NCI-H1930 (cell line): Measurements from ENCODE around the gene ADD3.
"Not testable (repeated sequence)": the region's sequence is repeated elsewhere in the genome, so short reads cannot be mapped to it uniquely, and the experiment has no call there.

Experiments used
- DNase-seq, 2 experiments: peaks; one replicate each; lab custom pipeline; 2025; lab: John Stamatoyannopoulos, UW

ADD3 gene

DNA sequence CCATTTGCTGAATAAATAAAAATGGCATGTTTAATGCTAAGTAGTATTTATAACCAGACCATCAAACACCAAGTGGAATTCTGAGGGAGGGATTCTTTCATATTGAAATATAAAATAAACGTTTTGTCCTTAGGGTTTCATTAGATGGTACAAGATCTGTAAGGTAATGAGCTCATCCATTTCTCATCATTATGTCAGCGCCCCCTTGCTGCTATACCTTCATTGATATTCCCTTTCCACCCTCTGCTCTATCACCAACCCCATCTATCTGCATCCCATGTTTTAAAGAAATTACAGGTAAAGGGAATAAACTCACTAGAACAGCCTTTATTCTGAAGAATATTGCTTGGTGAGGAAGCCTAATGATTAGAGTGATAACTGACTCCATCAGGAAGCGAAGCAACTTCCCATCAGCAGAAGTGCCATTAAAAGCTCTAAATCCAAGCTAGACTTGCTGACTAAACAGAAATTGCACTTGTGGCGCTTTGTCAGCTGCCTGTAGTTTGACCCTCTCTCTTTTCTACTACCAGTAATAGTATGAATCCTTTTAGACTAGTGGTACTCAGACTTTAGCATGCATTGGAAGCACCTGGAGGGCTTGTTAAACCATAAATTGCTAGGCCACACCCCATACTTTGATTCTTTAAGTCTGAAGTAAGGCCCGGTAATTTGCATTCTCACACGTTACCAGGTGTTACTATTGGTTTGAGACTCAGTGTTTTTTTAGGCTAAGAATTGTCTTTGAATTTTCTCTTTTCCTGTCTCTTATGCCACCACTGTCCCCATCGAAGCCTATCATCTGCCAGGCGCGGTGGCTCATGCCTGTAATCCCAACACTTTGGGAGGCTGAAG, 27.5 kb downstream of the ADD3 start:
- DNase-seq: no peak

- DNase-seq: no peak
These were observed 28.9 kb downstream of the ADD3 start for GRCh38 chr10:110036640-110037039.

DNA sequence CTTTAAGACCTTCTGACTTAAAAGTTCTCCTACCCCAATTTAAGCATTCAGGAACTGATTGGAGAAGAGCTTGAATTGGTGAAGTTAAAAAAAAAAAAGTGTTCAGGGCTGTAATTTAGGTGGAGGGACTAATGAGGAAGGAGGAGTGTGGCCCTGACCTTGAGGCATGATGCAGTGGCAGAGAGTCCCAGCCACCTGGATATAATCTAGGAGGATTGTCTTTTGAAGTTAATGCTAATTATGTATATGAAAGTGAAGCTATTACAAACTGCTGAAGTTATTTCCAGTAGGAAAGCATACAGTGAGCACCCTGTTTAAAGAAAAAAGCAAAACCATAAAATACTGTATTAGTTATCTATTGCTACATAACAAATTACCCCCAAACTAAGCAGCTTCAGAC, 31.5 kb downstream of the ADD3 start:
- no peak for DNase-seq

DNA sequence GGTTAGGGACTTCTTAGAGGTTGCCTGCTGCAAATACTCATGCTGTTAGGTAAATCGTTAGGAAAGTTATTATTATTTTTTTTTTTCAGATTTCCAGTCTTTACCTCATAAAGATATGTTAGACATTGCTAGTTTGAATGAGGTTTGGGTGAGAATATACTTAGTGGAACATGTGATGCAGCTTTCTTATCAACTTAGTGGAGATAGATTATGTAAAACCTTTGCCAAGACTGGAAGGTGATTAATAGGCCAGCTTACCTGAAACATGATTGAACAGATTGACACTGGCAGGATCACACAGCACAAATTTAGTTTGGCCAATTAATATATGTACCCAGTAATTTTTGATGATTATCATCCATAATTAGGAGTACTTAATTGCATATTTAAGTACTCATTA, 32.3 kb downstream of the ADD3 start:
- DNase-seq: no peak

- DNase-seq: no peak
These were observed 33.1 kb downstream of the ADD3 start for GRCh38 chr10:110040767-110041478.

- DNase-seq: no peak
These were observed 33.7 kb downstream of the ADD3 start for GRCh38 chr10:110041479-110041829.

DNA sequence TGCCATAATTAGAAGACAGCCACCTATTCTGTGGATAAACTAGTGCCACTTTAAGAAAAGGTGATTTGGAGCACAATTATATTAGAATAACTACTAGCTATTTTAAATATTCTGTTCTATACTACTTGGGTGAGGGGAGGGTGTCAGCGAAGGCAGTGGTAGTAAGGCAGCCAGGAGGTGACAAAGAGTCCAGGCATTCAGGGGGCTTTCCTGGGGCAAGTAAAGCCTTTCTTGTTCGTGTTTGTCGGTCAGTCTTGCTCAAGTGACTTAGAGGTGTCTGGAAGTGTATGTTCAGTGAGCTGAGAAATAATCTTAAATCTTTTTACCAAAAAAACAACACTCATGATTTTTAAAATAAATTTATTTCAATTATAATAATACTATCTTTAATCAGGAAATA, 34.4 kb downstream of the ADD3 start:
- no peak for DNase-seq

GRCh38 chr10:110042891-110043290, 35.1 kb downstream of the ADD3 start:
- DNase-seq: no peak

GRCh38 chr10:110044681-110045080, 36.9 kb downstream of the ADD3 start:
- DNase-seq: no peak

GRCh38 chr10:110045772-110046171, 38.0 kb downstream of the ADD3 start:
- DNase-seq: no peak

DNA sequence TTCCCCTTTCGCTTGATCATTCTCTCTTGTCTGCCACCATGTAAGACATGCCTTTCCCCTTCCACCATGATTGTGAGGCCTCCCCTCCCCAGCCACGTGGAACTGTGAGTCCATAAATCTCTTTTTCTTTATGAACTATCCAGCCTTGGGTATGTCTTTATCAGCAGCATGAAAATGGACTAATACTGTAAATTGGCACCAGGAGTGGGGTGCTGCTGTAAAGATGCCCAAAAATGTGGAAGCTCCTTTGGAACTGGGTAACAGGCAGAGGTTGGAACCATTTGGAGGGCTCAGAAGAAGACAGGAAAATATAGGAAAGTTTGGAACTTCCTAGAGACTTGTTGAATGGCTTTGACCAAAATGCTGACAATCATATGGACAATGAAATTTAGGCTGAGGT, 40.4 kb downstream of the ADD3 start:
- DNase-seq: not testable (repeated sequence)

DNA sequence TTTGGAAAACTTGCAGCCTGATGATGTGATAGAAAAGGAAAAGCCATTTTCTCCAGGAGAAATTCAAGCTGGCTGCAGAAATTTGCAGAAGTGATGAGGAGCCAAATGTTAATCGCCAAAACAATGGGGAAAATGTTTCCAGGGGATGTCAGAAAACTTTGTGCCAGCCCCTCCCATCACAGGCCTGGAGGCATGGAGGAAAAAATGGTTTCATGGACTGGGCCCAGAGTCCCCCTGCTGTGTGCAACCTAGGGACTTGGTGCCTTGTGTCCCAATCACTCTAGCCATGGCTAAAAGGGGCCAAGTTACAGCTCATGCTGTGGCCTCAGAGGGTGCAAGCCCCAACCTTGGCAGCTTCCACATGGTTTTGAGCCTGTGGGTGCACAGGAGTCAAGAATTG, 41.0 kb downstream of the ADD3 start:
- DNase-seq: no peak

DNA sequence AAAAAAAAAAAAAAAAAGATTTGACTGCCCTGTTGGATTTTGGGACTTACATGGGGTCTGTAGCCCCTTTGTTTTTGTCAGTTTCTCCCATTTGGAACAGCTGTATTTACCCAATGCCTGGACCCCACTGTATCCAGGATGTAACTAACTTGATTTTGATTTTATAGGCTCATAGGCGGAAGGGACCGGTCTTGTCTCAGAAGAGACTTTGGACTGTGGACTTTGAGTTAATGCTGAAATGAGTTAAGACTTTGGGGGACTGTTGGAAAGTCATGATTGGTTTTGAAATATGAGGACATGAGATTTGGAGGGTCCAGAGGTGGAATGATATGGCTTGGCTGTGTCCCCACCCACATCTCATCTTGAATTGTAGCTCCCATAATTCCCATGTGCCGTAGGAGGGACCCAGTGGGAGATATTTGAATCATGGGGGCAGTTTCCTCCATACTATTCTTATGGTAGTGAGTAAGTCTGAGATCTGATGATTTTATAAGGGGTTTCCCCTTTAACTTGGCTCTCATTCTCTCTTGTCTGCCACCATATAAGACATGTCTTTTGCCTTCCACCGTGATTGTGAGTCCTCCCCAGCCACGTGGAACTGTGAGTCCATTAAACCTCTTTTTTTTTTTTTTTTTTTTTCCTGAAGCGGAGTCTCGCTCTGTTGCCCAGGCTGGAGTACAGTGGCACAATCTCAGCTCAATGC, 42.3 kb downstream of the ADD3 start:
- DNase-seq: not testable (repeated sequence)

GRCh38 chr10:110051487-110051886, 43.7 kb downstream of the ADD3 start:
- DNase-seq: no peak

DNA sequence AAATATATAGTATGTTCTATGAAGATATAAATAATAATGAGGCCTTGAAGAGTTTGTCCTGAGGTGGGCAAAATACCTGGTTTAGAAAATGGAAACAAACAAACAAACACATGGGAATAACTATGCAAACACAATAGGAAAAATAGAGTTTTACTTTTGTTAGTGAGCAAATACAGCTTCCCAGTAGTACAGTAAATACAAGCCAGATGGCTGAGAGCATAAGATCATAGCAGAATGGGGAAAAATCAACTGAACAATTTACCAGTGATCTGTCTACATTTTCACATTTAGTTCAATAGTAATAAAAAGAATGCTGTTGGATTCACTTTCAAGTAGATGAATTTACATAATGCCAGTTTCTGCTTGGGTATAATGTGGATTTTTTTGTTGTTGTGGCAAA, 45.1 kb downstream of the ADD3 start:
- DNase-seq: peak in 1 of 2 experiments; percentile 3

DNA sequence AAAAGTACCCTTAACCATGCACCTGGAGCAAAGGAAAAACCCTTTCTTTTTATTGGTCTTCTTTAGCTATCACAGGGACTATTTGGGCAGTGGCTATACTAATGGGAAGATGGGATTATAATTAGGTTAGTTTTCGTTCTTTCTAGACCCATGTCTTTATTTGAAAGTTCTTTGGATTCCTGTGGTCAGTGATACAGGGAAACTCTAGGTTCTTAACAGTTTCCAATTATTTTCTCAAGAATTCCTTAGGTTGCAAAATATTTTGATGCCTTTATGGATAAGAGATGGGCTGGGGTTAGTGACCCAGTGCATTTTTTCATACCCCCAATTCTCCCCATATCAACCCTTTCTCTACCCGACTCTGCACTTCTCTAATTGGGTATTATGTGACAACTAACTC, 49.0 kb downstream of the ADD3 start:
- no peak for DNase-seq

GRCh38 chr10:110057456-110057855, 49.7 kb downstream of the ADD3 start:
- no peak for DNase-seq

GRCh38 chr10:110058212-110058611, 50.4 kb downstream of the ADD3 start:
- no peak for DNase-seq

- no peak for DNase-seq
These were observed 52.1 kb downstream of the ADD3 start for GRCh38 chr10:110059925-110060324.

DNA sequence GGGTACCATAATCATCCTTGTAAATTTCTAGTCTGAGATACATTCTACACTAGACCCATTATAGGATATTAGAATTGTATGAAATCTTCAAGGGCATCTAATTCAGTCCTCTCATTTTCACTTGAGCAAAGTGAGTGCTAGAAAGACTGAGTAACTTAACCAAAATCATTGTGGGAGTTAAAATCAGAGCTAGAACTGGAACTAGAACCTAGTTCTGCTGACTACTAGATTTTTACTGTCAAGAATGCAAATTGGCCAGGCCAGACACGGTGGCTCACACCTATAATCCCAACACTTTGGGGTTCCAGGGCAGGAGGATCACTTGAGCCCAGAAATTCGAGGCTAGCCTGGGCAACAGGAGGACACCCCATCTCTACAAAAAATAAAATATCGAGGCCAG, 53.9 kb downstream of the ADD3 start:
- no peak for DNase-seq

DNA sequence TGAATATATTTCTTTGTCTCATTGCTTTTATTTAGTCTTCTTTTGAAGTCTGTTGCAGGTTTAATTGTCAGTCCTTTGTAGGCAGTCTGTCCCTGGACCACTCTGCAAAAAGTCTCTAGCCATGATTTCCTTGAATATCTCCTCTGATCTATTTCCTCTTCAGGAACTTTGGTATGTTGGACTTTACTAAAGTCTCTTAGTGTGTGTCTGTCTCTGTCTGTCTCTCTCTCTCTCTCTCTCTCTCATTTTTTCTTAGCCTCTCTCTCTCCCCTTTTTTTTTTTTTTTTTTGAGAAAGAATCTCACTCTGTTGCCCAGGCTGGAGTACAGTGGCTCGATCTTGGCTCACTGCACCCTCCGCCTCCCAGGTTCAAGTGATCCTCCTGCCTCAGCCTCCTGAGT, 57.5 kb downstream of the ADD3 start:
- DNase-seq: no peak

DNA sequence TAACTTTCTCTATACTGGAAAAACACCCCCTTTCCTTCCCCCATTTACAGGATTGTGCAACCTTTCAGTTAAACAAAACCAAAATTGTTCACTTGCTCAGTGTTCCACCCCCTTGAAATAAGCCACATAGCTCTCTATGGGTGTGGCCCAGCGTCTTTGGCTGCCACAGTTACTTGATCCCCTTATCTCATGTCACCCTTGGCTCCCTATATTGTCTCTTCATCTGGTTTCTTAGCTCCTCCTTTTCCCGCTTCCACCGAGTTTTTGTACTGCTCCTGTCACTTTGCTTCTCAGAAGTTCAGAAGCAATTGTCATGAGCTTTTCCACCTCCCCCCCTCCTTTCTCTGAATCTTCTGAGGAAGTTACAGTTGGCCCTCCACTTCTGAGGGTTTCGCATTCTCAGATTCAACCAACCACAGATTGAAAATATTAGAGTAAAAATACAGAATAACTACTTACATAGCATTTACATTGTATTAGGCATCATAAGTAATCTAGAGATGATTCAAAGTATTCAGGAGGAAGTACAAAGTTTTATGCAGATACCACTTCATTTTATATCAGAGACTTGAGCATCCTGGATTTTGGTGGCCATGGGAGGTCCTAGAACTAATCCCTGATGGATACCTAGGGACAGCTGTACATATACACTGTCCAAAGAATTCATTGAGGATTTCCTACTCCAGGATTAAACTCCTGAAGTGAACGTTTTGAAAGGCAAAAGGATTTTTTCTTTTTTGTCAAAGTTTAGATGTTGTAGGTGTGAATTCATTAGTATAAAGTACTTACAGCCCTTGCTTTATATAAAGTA, 60.4 kb downstream of the ADD3 start:
- DNase-seq: no peak
